SJCRH30 (cell line): ENCODE results near the gene STK32B. TPM values are rescaled to one million over a fixed set of nuclear protein-coding genes. Genes with fewer than 3 reads are reported as not detected.

Experiments
- DNase-seq, 2 experiments: peaks; one replicate each; pipeline ENCODE4 v3.0.0-alpha.2; 2015 to 2020
- H3K27ac ChIP-seq: fragments of 250-450 bp; sonication (Bioruptor Pico); 2 replicates; pipeline ENCODE4 v1.5.1; 2020; ENCODE audit warnings: mild to moderate bottlenecking, moderate library complexity
- H3K27me3 ChIP-seq: fragments of 250-450 bp; sonication (Bioruptor Pico); 2 replicates; pipeline ENCODE4 v1.5.1; 2020; ENCODE audit warnings: mild to moderate bottlenecking, moderate library complexity
- H3K36me3 ChIP-seq: fragments of 250-450 bp; sonication (Bioruptor Pico); 2 replicates; pipeline ENCODE4 v1.5.1; 2020; ENCODE audit warnings: mild to moderate bottlenecking, moderate library complexity
- H3K4me1 ChIP-seq: fragments of 250-450 bp; sonication (Bioruptor Pico); 2 replicates; pipeline ENCODE4 v1.5.1; 2020; ENCODE audit warnings: mild to moderate bottlenecking, moderate library complexity
- H3K4me3 ChIP-seq: fragments of 250-450 bp; sonication (Bioruptor Pico); 2 replicates; pipeline ENCODE4 v1.5.1; 2020; ENCODE audit warnings: mild to moderate bottlenecking, moderate library complexity
- H3K9me3 ChIP-seq: fragments of 250-450 bp; sonication (Bioruptor Pico); replicated peaks from 2 replicates; pipeline ENCODE4 v1.5.1; 2020; ENCODE audit warnings: mild to moderate bottlenecking, moderate library complexity
- total RNA-seq: library from RNA; depleted of rRNA; stranded (reverse); fragments of >200 nt; shearing (Covaris generic); gene quantifications from 2 replicates; pipeline ENCODE4 v1.2.3, GENCODE V29; 2014

Gene STK32B
- total RNA-seq, 1 experiment from 2014 or later = 0.20 TPM

- Histone ChIP-seq H3K27ac (no peak overlapping the region), H3K9me3 (no peaks in the 10 kb centered on the region), H3K4me3 (no peak overlapping the region), H3K4me1 (no peaks in the 10 kb centered on the region), H3K27me3 (no peaks in the 10 kb centered on the region), H3K36me3 (no peaks in the 10 kb centered on the region)
- no peak for DNase-seq
These were observed 419.3 kb downstream of the STK32B start for GRCh38 chr4:5470318-5471198.

DNA sequence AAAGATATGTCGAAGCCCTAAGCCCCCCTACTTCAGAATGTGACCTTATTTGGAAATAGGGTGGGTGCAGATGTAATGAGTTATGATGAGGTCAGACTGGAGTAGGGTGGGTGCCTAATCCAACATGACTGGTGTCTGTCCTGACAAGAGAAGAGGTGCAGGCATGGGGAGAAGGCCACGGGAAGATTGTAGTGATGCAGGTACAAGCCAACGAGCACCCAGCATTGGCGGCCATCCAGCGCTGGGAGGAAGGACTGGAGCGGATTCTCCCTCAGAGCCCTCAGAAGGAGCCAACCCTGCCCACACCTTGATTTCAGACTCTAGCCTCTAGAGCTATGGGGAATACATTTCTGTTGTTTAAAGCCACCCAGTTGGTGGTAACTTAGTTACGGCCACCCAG is 419.9 kb downstream of the STK32B start:
- Histone ChIP-seq H3K27me3 (no peaks in the 10 kb centered on the region), H3K27ac (no peak overlapping the region), H3K36me3 (no peaks in the 10 kb centered on the region), H3K9me3 (no peaks in the 10 kb centered on the region), H3K4me3 (no peak overlapping the region), H3K4me1 (no peaks in the 10 kb centered on the region)
- DNase-seq = no peak

DNA sequence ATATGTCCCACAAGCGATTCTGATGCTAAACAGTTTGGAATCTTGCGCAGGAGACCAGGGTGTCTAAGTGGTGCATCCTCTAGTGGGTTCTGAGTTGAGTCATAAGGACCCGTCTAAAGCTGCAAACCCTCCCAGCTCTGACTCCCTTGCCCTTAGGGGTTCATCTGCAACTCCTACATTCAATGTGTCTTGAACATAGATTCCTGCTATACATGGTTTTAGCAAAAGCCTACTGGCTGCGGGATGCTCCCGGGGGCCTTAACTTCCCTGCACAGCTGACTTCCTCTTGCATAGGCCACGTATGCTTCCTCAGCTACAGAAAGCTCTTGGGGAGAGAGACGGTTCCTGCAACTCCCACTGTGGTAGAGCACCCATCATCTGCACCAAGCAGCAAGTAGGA is 420.4 kb downstream of the STK32B start:
- Histone ChIP-seq H3K27me3 (no peaks in the 10 kb centered on the region), H3K4me1 (no peaks in the 10 kb centered on the region), H3K9me3 (no peaks in the 10 kb centered on the region), H3K4me3 (no peak overlapping the region), H3K36me3 (no peaks in the 10 kb centered on the region), H3K27ac (no peak overlapping the region)
- DNase-seq = no peak

DNA sequence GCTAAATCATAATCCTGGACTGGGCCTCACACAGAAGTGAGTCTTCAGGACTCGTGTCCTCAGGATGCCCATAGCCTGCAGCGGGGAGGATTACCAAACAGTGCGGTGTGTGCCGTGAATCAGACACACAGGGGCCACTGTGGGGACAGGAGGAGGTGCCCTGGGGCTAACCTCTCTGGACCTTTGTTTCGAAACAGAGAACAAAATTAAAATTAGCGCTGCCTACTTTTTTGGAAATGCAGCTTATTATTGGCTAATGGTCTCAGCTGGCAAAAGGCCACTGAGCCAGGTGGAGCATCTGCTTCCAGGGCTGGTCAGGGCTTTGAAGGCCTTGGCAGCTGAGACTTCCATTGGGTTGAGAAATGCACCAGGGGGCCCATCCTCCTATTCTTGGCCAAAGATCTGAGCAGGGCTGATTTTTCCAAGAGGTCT is 420.9 kb downstream of the STK32B start:
- Histone ChIP-seq H3K36me3 (no peaks in the 10 kb centered on the region), H3K4me1 (no peaks in the 10 kb centered on the region), H3K27me3 (no peaks in the 10 kb centered on the region), H3K4me3 (no peak overlapping the region), H3K27ac (no peak overlapping the region), H3K9me3 (no peaks in the 10 kb centered on the region)
- no peak for DNase-seq

GRCh38 chr4:5473125-5473524 is 421.8 kb downstream of the STK32B start:
- no peaks in the 10 kb centered on the region for H3K9me3 ChIP-seq
- H3K27me3 ChIP-seq = no peaks in the 10 kb centered on the region
- H3K27ac ChIP-seq = no peak overlapping the region
- H3K36me3 ChIP-seq = no peaks in the 10 kb centered on the region
- no peak for DNase-seq
- H3K4me1 ChIP-seq = no peaks in the 10 kb centered on the region
- H3K4me3 ChIP-seq = no peak overlapping the region

DNA sequence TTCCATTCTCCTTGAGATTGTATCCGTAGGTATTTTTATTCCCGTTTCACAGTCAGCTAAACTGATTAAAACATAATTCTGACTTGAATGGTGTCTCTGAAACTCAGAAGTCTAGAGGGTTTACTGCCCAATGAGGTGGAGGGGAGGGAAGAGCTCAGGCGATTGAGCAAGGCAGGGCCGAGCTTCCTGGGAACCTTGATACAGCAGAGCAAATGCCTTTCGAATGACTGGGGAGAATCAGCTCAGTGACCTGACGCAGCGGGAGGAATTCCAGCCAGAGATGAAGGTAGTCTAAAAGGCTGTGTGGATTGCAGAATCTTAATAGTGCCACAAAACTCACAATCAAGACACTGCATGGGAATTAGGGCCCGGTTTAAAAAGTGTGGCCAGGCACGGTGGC is 423.5 kb downstream of the STK32B start:
- no peak for DNase-seq
- Histone ChIP-seq H3K36me3 (no peaks in the 10 kb centered on the region), H3K4me3 (no peak overlapping the region), H3K4me1 (no peaks in the 10 kb centered on the region), H3K27ac (no peak overlapping the region), H3K9me3 (no peaks in the 10 kb centered on the region), H3K27me3 (no peaks in the 10 kb centered on the region)

DNA sequence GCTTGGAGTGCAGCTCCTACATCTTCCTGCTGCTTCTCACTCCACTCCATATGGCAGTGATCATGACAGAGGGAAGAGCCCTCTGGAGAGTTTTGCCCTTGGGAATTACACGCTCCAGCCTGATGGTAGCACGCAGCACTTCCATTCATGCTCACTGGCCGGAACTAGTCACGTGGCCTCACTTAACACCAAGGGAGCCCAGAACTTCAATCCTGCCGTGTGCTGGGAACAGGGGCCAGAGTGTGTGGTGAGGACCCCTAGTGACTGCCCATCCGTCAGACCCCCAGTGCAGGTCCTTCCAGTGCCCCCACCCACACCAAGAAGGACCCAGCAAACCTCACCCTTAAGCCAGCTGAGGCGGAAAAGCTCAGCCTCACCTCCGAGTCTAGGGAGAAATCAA is 426.3 kb downstream of the STK32B start:
- Histone ChIP-seq H3K9me3 (no peaks in the 10 kb centered on the region; the same call in 1 of the 2 replicates), H3K27ac (no peak overlapping the region), H3K4me1 (no peaks in the 10 kb centered on the region)

DNA sequence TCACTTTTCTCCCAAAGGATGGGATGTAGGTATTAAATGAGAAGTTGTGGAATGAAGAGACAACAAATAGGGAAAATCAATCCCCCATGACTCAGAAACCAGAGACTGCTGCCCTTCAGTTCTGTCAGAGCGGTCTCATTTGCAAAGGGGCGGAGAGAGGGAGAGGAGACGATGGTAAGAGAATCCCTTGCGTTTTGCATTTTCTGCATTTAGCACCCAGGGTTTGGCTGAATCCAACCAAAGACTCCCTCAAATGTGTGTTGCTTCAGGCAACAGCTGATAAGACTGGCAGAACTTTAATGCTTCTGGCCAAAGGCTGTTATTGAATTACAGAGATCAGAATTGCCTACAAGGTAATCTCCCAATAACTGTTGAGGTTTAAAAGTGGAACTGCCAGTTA is 426.9 kb downstream of the STK32B start:
- no peaks in the 10 kb centered on the region; the same call in 1 of the 2 replicates for H3K9me3 ChIP-seq
- no peak overlapping the region for H3K4me3 ChIP-seq
- no peaks in the 10 kb centered on the region for H3K4me1 ChIP-seq
- no peaks in the 10 kb centered on the region for H3K27me3 ChIP-seq
- no peak overlapping the region for H3K27ac ChIP-seq
- no peak for DNase-seq
- no peaks in the 10 kb centered on the region for H3K36me3 ChIP-seq

More for the DNA sequence above, 426.3 kb downstream of the STK32B start:
- no peaks in the 10 kb centered on the region for H3K36me3 ChIP-seq
- H3K4me3 ChIP-seq = no peak overlapping the region
- no peaks in the 10 kb centered on the region for H3K27me3 ChIP-seq
- DNase-seq = no peak

DNA sequence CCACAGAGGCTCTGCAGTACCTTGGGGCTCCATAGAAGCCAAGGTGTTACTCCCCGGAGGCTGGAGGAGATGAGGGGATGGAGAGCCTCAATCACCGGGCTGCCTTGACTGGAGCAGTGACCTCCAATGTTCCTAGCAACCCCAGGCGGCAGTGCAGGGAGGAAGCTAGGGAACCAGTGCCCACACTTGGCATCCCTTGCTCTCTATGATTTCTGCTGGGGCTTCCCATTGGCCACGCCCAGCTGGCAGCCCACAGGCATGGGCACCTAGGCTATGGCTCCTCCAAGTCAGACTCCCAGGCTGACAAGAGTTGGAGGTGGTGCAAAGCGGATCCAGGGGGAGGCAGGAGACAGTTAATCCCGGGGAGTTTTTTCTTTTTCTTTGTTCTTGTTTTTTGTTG is 427.4 kb downstream of the STK32B start:
- Histone ChIP-seq H3K27me3 (no peaks in the 10 kb centered on the region), H3K9me3 (no peaks in the 10 kb centered on the region; the same call in 1 of the 2 replicates), H3K4me3 (no peak overlapping the region), H3K4me1 (no peaks in the 10 kb centered on the region), H3K27ac (no peak overlapping the region), H3K36me3 (no peaks in the 10 kb centered on the region)
- DNase-seq = no peak

- no peaks in the 10 kb centered on the region for H3K4me1 ChIP-seq
- DNase-seq = no peak
- H3K27ac ChIP-seq = no peak overlapping the region
- no peaks in the 10 kb centered on the region for H3K36me3 ChIP-seq
- H3K4me3 ChIP-seq = no peak overlapping the region
- H3K27me3 ChIP-seq = no peaks in the 10 kb centered on the region
- H3K9me3 ChIP-seq = no peaks in the 10 kb centered on the region; the same call in 1 of the 2 replicates
These were observed 428.3 kb downstream of the STK32B start for GRCh38 chr4:5479518-5480060.

DNA sequence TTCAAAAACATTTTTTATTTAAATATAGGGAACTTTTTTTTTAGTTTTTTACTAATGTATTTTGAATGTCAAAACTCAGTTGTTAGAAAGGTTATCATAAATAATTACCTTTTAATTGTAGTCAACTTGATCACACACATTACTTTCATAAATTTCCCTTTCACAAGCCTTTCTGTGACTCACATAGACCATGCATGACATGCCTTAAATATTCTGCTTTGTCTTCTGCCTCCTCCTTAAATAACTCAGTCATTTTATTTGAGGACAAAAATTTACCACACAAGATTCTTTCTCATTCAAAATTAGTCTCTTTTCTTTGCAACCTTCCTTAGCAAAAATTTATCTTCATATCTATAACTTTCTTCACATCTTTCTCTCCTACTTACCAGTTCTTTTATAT is 437.1 kb downstream of the STK32B start:
- H3K27me3 ChIP-seq = no peaks in the 10 kb centered on the region
- H3K4me3 ChIP-seq = no peak overlapping the region
- H3K27ac ChIP-seq = no peak overlapping the region
- peaks cover 5% of the 10 kb centered on the region; the same call in 1 of the 2 replicates for H3K9me3 ChIP-seq
- H3K36me3 ChIP-seq = no peaks in the 10 kb centered on the region
- DNase-seq = no peak
- H3K4me1 ChIP-seq = no peaks in the 10 kb centered on the region

DNA sequence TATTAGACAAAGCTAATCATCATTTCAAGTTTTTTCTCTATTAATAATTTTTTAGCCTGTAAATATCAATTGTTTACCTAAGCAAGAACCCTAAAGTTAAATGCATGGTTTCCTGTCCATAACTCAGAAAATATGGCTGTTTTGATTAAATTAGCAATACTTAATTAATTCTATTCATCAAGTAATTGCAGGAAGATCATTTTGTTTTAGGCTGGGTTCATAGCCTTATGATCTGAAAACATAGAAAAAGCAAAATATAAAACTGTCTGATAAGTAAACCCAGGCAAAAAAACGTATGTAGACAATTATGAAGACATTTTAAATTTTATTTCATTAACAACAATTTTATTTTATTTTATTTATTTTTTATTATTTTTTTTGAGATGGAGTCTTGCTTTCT is 438.0 kb downstream of the STK32B start:
- Histone ChIP-seq H3K36me3 (no peaks in the 10 kb centered on the region), H3K9me3 (peaks cover 5% of the 10 kb centered on the region; the same call in 1 of the 2 replicates), H3K27ac (no peak overlapping the region), H3K27me3 (no peaks in the 10 kb centered on the region), H3K4me1 (no peaks in the 10 kb centered on the region), H3K4me3 (no peak overlapping the region)
- no peak for DNase-seq

DNA sequence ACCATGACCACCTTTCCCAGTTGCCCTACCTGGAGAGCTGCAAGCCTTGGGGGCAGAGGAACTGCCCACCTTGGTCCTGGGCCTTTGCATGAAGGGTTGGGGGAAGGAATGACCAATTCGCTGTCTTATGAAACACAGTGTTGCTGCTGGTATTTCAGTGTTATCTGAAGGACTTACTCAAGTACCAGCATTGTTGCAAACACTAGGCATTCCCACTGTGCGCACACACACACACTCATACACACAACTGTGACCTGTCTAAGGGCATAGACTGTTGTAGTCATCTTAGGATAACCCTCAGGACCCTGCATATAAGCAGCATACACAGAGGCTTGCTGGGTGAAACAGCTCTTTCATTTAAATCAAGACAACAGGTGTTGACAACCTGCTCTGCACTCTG is 446.2 kb downstream of the STK32B start:
- H3K9me3 ChIP-seq = no peaks in the 10 kb centered on the region
- H3K4me3 ChIP-seq = no peak overlapping the region
- no peaks in the 10 kb centered on the region for H3K36me3 ChIP-seq
- H3K27me3 ChIP-seq = no peaks in the 10 kb centered on the region
- H3K27ac ChIP-seq = no peak overlapping the region
- no peaks in the 10 kb centered on the region for H3K4me1 ChIP-seq
- no peak for DNase-seq

DNA sequence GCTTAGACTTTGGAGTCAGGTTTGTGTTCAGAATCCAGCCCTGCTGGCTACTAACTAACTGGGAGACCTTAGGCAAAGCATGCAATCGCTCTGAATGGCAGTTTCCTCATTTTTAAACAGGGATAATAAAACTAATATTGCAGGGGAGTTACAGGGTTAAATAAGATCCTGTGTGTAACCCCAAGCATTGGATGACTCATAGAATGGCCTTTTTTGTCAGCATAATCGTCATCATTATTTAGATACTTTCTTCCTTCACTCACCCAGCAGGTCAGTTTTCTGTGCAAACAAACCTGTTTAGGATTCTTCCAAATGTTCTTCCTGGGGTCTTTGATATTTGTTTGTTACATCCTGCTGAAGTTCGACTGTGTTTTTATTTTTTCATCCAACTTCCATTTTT is 448.9 kb downstream of the STK32B start:
- no peak for DNase-seq
- H3K9me3 ChIP-seq = no peaks in the 10 kb centered on the region
- H3K36me3 ChIP-seq = no peaks in the 10 kb centered on the region
- no peak overlapping the region for H3K4me3 ChIP-seq
- no peak overlapping the region for H3K27ac ChIP-seq
- H3K27me3 ChIP-seq = no peaks in the 10 kb centered on the region
- 0 out of 2 replicates have a peak, but pooled peaks cover 2% of the 10 kb centered on the region for H3K4me1 ChIP-seq

DNA sequence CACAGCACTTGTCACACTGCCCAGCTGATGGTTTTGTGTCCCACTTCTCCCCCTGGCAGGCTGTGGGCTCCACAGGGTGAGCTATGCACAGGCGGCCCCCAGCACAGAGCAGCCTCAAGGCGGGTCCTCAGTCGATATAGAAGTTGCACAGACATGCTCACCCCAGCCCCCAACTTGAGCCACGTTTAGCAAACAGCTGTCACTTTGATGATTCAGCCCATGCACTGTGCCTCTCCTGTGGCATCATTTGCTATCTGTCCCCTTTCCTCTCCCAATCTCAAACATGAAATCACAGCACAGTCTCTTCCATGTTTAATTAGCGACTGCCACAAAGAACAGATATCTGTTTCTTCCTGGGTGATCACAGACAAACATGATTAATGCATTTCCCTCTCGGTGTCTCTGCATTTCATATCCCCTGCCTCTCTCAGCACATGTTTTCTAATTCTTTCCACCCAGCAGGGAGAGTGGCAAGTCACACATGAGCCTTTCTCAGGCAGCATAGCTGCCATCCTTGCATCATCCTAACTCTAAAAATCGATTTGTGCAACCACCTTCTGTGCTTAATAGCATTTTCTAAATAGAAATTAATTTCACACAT is 452.2 kb downstream of the STK32B start:
- H3K36me3 ChIP-seq = no peaks in the 10 kb centered on the region
- no peaks in the 10 kb centered on the region for H3K9me3 ChIP-seq
- H3K27ac ChIP-seq = no peak overlapping the region
- 0 out of 2 replicates have a peak, but pooled peaks cover 2% of the 10 kb centered on the region for H3K4me1 ChIP-seq
- no peaks in the 10 kb centered on the region for H3K27me3 ChIP-seq
- DNase-seq = peak; percentile 53 to 60
- H3K4me3 ChIP-seq = no peak overlapping the region
